Epithelial cell of proximal tubule (primary cell): ENCODE data around the gene SMIM14. TPM values are rescaled to one million over a fixed set of nuclear protein-coding genes. Genes with fewer than 3 reads are reported as not detected.
"Not testable (repeated sequence)": the region's sequence is repeated elsewhere in the genome, so short reads cannot be mapped to it uniquely, and the experiment has no call there.

Source experiments
- DNase-seq: peaks from one replicate; pipeline ENCODE4 v3.0.0-alpha.2; 2011; ENCODE audit warnings: low read depth
- H3K4me3 ChIP-seq: 2 replicates; pipeline ENCODE4 v1.5.1; 2011; ENCODE audit warnings: low read depth, mild to moderate bottlenecking, low read length
- CTCF ChIP-seq: conservative IDR thresholded peaks from 2 replicates; pipeline ENCODE4 v1.5.1; 2012; ENCODE audit warnings: low read depth, mild to moderate bottlenecking, low read length
- total RNA-seq: library from RNA; depleted of rRNA; stranded (reverse); fragments of >200 nt; gene quantifications from 2 replicates; pipeline ENCODE4 v1.2.3, GENCODE V29; 2015

The SMIM14 gene
- total RNA-seq, 1 donor from 2014 or later, result 13.1 TPM

GRCh38 chr4:39655876-39656275 is 17.2 kb upstream of the SMIM14 start:
- no peak for TF ChIP-seq CTCF
- DNase-seq, result no peak
- no peak overlapping the region for H3K4me3 ChIP-seq

DNA sequence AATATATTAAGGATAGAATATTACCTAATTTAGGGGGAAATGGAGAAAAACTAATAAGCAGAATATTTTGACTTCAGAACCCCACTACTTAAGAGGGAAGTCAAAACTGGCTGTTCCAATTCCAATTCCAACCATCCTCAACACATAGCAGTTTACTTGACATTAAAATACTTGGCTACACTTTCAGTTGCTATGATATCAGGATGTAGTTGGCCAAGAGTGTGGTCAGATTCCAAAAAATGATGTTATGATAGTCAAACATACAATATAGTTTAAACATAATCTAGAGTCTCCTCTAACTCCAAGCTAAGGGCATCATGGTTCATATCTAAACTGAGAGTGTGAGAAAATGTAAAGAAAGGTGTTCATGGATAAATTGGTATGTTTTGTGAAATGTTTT is 16.5 kb upstream of the SMIM14 start:
- TF ChIP-seq CTCF, result no peak
- DNase-seq, result no peak
- H3K4me3 ChIP-seq, result no peak overlapping the region

GRCh38 chr4:39651586-39651985 is 12.9 kb upstream of the SMIM14 start:
- not testable (repeated sequence) for DNase-seq, H3K4me3 ChIP-seq

GRCh38 chr4:39649639-39650265 is 11.1 kb upstream of the SMIM14 start:
- H3K4me3 ChIP-seq, result no peak overlapping the region
- no peak for TF ChIP-seq CTCF
- DNase-seq, result no peak

DNA sequence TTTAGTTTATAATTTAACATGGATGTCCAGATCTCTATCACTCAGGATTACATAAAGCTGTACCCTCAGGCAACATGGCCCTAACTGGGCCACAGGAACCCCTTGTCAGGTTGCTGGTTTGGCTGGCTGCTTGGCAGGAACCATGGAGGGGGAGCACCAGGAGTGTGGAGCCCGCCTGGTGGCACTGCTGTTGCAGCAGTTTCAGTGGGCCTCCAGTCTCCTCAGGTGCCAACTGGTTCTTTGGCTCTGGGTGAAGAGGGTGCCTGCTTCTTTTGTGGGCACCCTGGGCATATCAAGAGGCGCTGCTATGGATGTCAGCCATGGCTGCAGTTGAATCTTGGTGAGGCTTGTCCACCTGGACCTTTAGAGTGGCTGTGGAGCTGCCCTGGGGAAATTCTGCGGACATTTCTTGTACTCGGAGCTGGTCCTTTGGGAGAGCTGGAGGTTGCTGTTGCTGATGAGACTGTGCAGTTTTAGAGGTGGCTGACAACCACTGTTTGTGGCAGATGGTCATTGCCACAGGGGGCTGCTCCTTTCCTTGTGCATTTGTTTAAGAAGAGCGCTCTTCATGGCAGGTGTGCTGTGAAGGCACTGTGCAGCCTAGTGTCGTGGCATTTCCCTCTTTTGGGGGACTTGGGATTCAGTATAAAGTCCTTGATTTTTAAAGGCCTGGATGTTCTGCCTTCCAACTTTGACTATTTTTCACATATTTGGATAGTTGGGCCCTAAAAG is 10.3 kb upstream of the SMIM14 start:
- DNase-seq, result no peak
- TF ChIP-seq CTCF, result no peak
- H3K4me3 ChIP-seq, result no peak overlapping the region

GRCh38 chr4:39648213-39648612 is 9.5 kb upstream of the SMIM14 start:
- no peak for DNase-seq
- no peak overlapping the region for H3K4me3 ChIP-seq
- no peak for TF ChIP-seq CTCF

- TF ChIP-seq CTCF, result no peak
- DNase-seq, result no peak
- no peak overlapping the region for H3K4me3 ChIP-seq
Observed at GRCh38 chr4:39642885-39643552, 4.4 kb upstream of the SMIM14 start.
